Measurements from ENCODE around the gene PIAS1.

The PIAS1 gene

GRCh38 chr15:68055224-68055705 lies 1.1 kb downstream of the PIAS1 start (continued):
- TF ChIP-seq ZNF621 (tag by site-specific recombination; IDR thresholded peaks at IDR 0.05) (no peak), ZNF311 (tag by site-specific recombination; IDR thresholded peaks at IDR 0.05; ENCODE audit: borderline replicate concordance) (no peak), MYNN (tag by site-specific recombination; IDR thresholded peaks at IDR 0.05; ENCODE audit: borderline replicate concordance) (no peak), ZNF121 (tag by site-specific recombination; IDR thresholded peaks at IDR 0.05) (no peak), ZNF518A (tag by site-specific recombination; conservative IDR thresholded peaks at IDR 0.05; ENCODE audit: low read depth) (no peak), ZNF23 (tag by site-specific recombination; IDR thresholded peaks at IDR 0.05; ENCODE audit: borderline replicate concordance) (no peak), ZNF274 (IDR thresholded peaks at IDR 0.05; ENCODE audit: low read length) (no peak), ZNF274 (tag by site-specific recombination; IDR thresholded peaks at IDR 0.05; ENCODE audit: borderline replicate concordance) (no peak), ELK4 (IDR thresholded peaks at IDR 0.05; ENCODE audit: borderline replicate concordance, low read depth, low read length) (no peak), REPIN1 (tag by site-specific recombination; IDR thresholded peaks at IDR 0.05; ENCODE audit: low read depth) (no peak), ZNF140 (tag by site-specific recombination; IDR thresholded peaks at IDR 0.05) (no peak), ZEB2 (tag by site-specific recombination; IDR thresholded peaks at IDR 0.05) (peak; percentile 60), ZBTB10 (tag by site-specific recombination; IDR thresholded peaks at IDR 0.05) (peak; percentile 81; the same call in 1 of the 2 replicates), ZNF426 (tag by site-specific recombination; IDR thresholded peaks at IDR 0.05) (no peak), ZSCAN16 (tag by site-specific recombination; IDR thresholded peaks at IDR 0.05) (no peak), ZBTB6 (tag by site-specific recombination; IDR thresholded peaks at IDR 0.05) (no peak), ZNF146 (tag by site-specific recombination; IDR thresholded peaks at IDR 0.05) (no peak), ZNF335 (tag by site-specific recombination; conservative IDR thresholded peaks at IDR 0.05) (no peak; the same call in none of the 2 replicates), ZNF473 (tag by site-specific recombination; IDR thresholded peaks at IDR 0.05) (no peak), ZNF549 (tag by site-specific recombination; IDR thresholded peaks at IDR 0.05) (no peak), ZNF341 (tag by site-specific recombination; IDR thresholded peaks at IDR 0.05; ENCODE audit: low read depth) (no peak), ZNF433 (tag by site-specific recombination; IDR thresholded peaks at IDR 0.05; ENCODE audit: low read depth) (no peak), ZNF544 (tag by site-specific recombination; IDR thresholded peaks at IDR 0.05) (no peak), ZNF600 (tag by site-specific recombination; IDR thresholded peaks at IDR 0.05) (0 out of 2 replicates have a peak, but pooled peaks have one; percentile 21), ZNF404 (tag by site-specific recombination; IDR thresholded peaks at IDR 0.05) (0 out of 2 replicates have a peak, but pooled peaks have one; percentile 24), ZNF555 (tag by site-specific recombination; conservative IDR thresholded peaks at IDR 0.05) (no peak), ZNF704 (tag by site-specific recombination; IDR thresholded peaks at IDR 0.05) (no peak), ZNF488 (tag by site-specific recombination; IDR thresholded peaks at IDR 0.05) (no peak)

All from HEK293 (cell line).